ENCODE data around the gene PRKN. TPM values are rescaled to one million over a fixed set of nuclear protein-coding genes. Genes with fewer than 3 reads are reported as not detected.
"Not testable (repeated sequence)": the region's sequence is repeated elsewhere in the genome, so short reads cannot be mapped to it uniquely, and the experiment has no call there.

Gene PRKN
- total RNA-seq, 1 donor from 2014 or later, result not detected

DNA sequence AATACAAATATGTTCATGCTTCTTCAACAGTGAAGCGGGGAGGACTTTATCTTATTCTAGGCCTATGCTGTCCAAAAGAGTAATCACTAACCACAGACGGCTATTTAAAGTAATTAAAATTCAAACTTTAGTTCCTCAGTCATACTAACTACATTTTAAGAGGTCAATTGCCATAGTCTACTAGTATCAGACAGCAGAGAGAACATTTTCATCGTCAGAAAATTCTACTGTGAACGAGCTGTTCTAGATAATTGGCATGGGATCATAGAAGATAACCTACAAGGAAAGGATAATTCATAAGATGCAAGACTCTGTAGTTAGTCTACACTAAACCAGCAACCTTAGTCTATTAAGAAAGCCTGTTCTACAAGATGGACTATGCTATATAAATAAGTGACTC is 44.4 kb downstream of the PRKN start:
- Mint-ChIP-seq H3K27ac (no peak overlapping the region), H3K4me1 (ENCODE audit: low read depth) (no peaks in the 10 kb centered on the region), H3K36me3 (ENCODE audit: low read depth) (no peaks in the 10 kb centered on the region), H3K9me3 (no peaks in the 10 kb centered on the region), H3K4me3 (no peak overlapping the region), H3K27me3 (ENCODE audit: insufficient read depth) (no peaks in the 10 kb centered on the region)
- DNase-seq (ENCODE audit: low spot score), result no peak
- intact Hi-C loops (cut with micrococcal nuclease), result no loop called here

- Mint-ChIP-seq H3K36me3 (ENCODE audit: low read depth) (no peaks in the 10 kb centered on the region), H3K9me3 (no peaks in the 10 kb centered on the region), H3K4me1 (ENCODE audit: low read depth) (no peaks in the 10 kb centered on the region), H3K27me3 (ENCODE audit: insufficient read depth) (no peaks in the 10 kb centered on the region), H3K4me3 (no peak overlapping the region), H3K27ac (no peak overlapping the region)
- intact Hi-C loops (cut with micrococcal nuclease), result no loop called here
- DNase-seq (ENCODE audit: low spot score), result no peak
Observed at GRCh38 chr6:162681447-162681846, 46.1 kb downstream of the PRKN start.

GRCh38 chr6:162680871-162681270 is 46.7 kb downstream of the PRKN start:
- H3K4me3 Mint-ChIP-seq, result no peak overlapping the region
- H3K27me3 Mint-ChIP-seq (ENCODE audit: insufficient read depth), result no peaks in the 10 kb centered on the region
- intact Hi-C loops (cut with micrococcal nuclease), result no loop called here

GRCh38 chr6:162680367-162680766 is 47.2 kb downstream of the PRKN start:
- Mint-ChIP-seq H3K4me1 (ENCODE audit: low read depth) (no peaks in the 10 kb centered on the region), H3K27ac (no peak overlapping the region), H3K4me3 (no peak overlapping the region), H3K36me3 (ENCODE audit: low read depth) (no peaks in the 10 kb centered on the region), H3K9me3 (no peaks in the 10 kb centered on the region), H3K27me3 (ENCODE audit: insufficient read depth) (no peaks in the 10 kb centered on the region)
- intact Hi-C loops (cut with micrococcal nuclease), result no loop called here
- no peak for DNase-seq (ENCODE audit: low spot score)

More at GRCh38 chr6:162680871-162681270, 46.7 kb downstream of the PRKN start:
- Mint-ChIP-seq H3K9me3 (no peaks in the 10 kb centered on the region), H3K27ac (no peak overlapping the region), H3K4me1 (ENCODE audit: low read depth) (no peaks in the 10 kb centered on the region), H3K36me3 (ENCODE audit: low read depth) (no peaks in the 10 kb centered on the region)
- no peak for DNase-seq (ENCODE audit: low spot score)

DNA sequence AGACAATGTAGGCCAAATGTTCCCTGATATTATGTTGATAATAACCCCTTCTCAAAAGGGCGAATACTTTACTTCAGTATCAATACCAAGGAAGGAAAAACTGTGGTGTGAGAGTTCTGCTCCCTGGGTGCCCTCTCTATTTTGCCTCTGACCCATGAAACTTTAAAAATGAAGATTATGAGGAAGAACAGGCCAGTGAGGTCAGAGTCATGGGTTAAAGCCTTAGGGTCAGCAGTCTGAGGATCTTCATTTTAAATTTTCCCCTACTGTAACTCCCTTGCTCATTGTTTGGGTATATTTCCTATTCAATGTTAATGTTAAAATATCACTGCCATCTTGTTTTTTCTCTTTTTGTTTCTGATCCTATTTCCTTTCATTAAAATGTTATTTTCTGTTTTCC is 47.9 kb downstream of the PRKN start:
- Mint-ChIP-seq H3K9me3 (no peaks in the 10 kb centered on the region), H3K4me3 (no peak overlapping the region), H3K27me3 (ENCODE audit: insufficient read depth) (no peaks in the 10 kb centered on the region), H3K36me3 (ENCODE audit: low read depth) (no peaks in the 10 kb centered on the region), H3K4me1 (ENCODE audit: low read depth) (no peaks in the 10 kb centered on the region), H3K27ac (no peak overlapping the region)
- no peak for DNase-seq (ENCODE audit: low spot score)
- intact Hi-C loops (cut with micrococcal nuclease), result no loop called here

DNA sequence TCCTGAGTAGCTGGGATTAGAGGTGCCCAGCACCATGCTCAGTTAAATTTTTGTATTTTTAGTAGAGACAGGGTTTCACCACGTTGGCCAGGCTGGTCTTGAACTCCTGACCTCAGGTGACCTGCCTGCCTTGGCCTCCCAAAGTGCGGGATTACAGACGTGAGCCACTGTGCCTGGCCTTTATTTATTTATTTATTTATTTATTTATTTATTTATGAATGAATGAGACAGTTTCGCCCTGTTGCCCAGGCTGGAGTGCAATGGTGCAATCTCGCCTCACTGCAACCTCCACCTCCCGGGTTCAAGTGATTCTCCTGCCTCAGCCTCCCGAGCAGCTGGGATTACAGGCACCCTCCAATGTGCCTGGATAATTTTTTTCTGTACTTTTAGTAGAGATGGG is 48.7 kb downstream of the PRKN start:
- DNase-seq (ENCODE audit: low spot score); H3K27ac Mint-ChIP-seq; H3K4me1 Mint-ChIP-seq (ENCODE audit: low read depth); H3K36me3 Mint-ChIP-seq (ENCODE audit: low read depth); H3K9me3 Mint-ChIP-seq; intact Hi-C loops (cut with micrococcal nuclease); H3K27me3 Mint-ChIP-seq (ENCODE audit: insufficient read depth); H3K4me3 Mint-ChIP-seq: not testable (repeated sequence)

DNA sequence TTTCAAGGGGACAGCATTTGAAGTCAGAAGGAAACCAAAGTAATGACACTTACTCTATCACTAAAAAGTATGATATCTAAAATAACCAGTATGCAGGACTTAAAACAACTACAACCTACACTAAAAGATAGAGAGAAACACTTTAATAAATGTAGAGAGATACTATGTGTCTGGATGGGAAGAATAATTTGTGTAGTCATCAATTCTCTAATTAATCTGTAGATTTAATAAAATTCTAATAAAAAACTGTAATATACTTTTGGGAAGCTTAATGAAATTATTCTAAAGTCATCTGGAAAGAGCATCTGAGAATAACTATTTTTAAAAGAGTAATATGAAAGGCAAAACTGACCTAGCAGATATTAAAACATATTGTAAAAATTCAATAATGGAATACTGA is 52.1 kb downstream of the PRKN start:
- no peaks in the 10 kb centered on the region for H3K9me3 Mint-ChIP-seq
- H3K4me1 Mint-ChIP-seq (ENCODE audit: low read depth), result no peaks in the 10 kb centered on the region
- H3K36me3 Mint-ChIP-seq (ENCODE audit: low read depth), result no peaks in the 10 kb centered on the region
- intact Hi-C loops (cut with micrococcal nuclease), result no loop called here
- no peaks in the 10 kb centered on the region for H3K27me3 Mint-ChIP-seq (ENCODE audit: insufficient read depth)
- no peak for DNase-seq (ENCODE audit: low spot score)
- H3K27ac Mint-ChIP-seq, result no peak overlapping the region
- no peak overlapping the region for H3K4me3 Mint-ChIP-seq

DNA sequence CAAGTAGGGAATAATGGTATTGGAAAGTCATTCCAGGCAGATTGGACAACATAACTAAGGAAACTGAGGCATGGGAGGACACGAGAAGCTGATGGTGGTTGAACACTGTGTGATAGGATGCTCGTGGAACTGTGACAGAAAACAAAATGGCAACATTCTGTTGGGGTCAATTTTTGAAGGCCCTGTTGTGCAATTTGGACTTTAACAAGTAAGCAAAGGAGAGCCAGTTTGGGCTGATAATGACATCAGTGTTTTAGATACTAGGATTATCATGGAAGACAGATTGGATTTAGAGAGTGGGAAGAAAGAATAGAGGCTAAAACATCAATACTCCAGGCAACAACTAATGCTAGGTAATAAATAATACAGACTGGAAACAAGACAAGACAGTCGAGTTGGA is 53.1 kb downstream of the PRKN start:
- intact Hi-C loops (cut with micrococcal nuclease), result no loop called here
- Mint-ChIP-seq H3K27me3 (ENCODE audit: insufficient read depth) (no peaks in the 10 kb centered on the region), H3K9me3 (no peaks in the 10 kb centered on the region), H3K27ac (no peak overlapping the region), H3K36me3 (ENCODE audit: low read depth) (no peaks in the 10 kb centered on the region), H3K4me1 (ENCODE audit: low read depth) (no peaks in the 10 kb centered on the region), H3K4me3 (no peak overlapping the region)
- no peak for DNase-seq (ENCODE audit: low spot score)

DNA sequence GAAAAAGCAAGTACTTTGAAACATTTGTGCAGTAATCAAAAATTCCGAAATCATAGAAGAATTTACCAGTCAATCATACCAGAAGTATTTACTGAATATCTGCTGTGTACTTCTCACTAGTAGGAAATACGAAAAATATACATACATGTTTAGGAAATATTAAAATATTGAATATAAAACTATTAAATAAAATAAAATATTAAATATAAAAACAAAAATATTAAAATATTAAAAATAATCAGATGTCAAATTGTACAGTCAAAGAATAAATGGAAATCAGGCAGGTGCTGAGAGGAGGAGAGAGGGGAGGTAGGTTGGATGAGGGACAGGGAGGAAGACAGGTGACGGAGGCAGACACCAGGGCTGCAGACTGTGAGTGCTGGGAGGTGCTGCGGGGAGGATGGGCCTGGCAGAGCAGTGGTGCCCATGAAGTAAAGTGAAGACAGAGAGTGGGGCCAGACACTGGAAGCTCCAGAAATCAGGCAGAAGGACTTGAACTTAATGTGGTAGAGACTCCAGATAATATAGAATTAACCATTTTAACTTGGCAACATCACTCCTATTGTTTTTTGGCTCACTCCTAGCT is 55.9 kb downstream of the PRKN start:
- no peaks in the 10 kb centered on the region for H3K27me3 Mint-ChIP-seq (ENCODE audit: insufficient read depth)
- H3K4me1 Mint-ChIP-seq (ENCODE audit: low read depth), result no peaks in the 10 kb centered on the region
- H3K36me3 Mint-ChIP-seq (ENCODE audit: low read depth), result no peaks in the 10 kb centered on the region
- H3K9me3 Mint-ChIP-seq, result no peaks in the 10 kb centered on the region
- H3K27ac Mint-ChIP-seq, result no peak overlapping the region
- DNase-seq (ENCODE audit: low spot score), result no peak
- H3K4me3 Mint-ChIP-seq, result no peak overlapping the region
- intact Hi-C loops (cut with micrococcal nuclease), result no loop called here

DNA sequence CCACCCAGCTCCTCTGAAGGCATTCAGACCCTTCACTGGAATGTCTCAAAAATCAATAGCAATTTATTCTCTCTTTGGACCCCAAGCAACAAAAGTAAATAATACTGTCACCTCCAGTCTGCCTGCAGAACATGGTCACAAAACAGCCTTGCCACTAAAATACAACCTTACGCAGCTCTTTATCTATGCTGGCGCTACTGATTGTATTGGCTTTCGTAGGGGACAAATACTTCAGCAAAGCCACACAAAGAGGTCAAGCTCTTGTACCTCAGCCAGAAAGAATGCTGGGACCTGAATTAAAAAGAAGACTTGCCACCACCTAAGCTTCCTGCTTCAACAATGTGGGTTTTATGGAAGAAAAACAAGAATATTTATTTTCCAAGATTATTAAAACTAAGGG is 57.2 kb downstream of the PRKN start:
- H3K27me3 Mint-ChIP-seq (ENCODE audit: insufficient read depth), result no peaks in the 10 kb centered on the region
- H3K36me3 Mint-ChIP-seq (ENCODE audit: low read depth), result no peaks in the 10 kb centered on the region
- intact Hi-C loops (cut with micrococcal nuclease), result no loop called here
- no peaks in the 10 kb centered on the region for H3K4me1 Mint-ChIP-seq (ENCODE audit: low read depth)
- no peak overlapping the region for H3K27ac Mint-ChIP-seq
- H3K9me3 Mint-ChIP-seq, result no peaks in the 10 kb centered on the region
- H3K4me3 Mint-ChIP-seq, result no peak overlapping the region
- DNase-seq (ENCODE audit: low spot score), result no peak

DNA sequence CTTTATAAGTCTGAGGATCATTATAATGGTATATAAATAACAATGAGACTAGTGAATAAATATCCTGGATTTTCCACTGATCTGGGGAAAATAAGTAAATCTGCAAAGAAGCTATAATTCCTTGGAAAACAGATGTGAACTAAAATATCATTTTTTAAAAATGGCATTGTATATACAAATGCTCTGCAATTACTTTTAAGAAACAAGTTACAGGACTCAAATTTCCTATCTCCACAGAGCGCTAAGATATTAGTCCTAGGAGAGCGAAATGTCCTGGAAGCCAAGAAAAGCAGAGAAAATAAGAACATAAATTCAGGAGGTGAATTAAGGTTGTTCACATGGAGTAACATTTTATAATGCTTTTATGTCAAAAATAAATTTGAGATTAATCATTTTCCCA is 61.3 kb downstream of the PRKN start:
- no peaks in the 10 kb centered on the region for H3K9me3 Mint-ChIP-seq
- no peak for DNase-seq (ENCODE audit: low spot score)
- intact Hi-C loops (cut with micrococcal nuclease), result no loop called here
- H3K27ac Mint-ChIP-seq, result no peak overlapping the region
- no peak overlapping the region for H3K4me3 Mint-ChIP-seq
- no peaks in the 10 kb centered on the region for H3K27me3 Mint-ChIP-seq (ENCODE audit: insufficient read depth)
- H3K36me3 Mint-ChIP-seq (ENCODE audit: low read depth), result no peaks in the 10 kb centered on the region
- no peaks in the 10 kb centered on the region for H3K4me1 Mint-ChIP-seq (ENCODE audit: low read depth)

GRCh38 chr6:162653808-162654207 is 73.8 kb downstream of the PRKN start:
- Mint-ChIP-seq H3K27ac (no peak overlapping the region), H3K27me3 (ENCODE audit: insufficient read depth) (no peaks in the 10 kb centered on the region), H3K4me3 (no peak overlapping the region), H3K4me1 (ENCODE audit: low read depth) (no peaks in the 10 kb centered on the region), H3K36me3 (ENCODE audit: low read depth) (no peaks in the 10 kb centered on the region), H3K9me3 (no peaks in the 10 kb centered on the region)
- intact Hi-C loops (cut with micrococcal nuclease), result no loop called here
- DNase-seq (ENCODE audit: low spot score), result no peak

- no peaks in the 10 kb centered on the region for H3K9me3 Mint-ChIP-seq
Observed at GRCh38 chr6:162651505-162651904, 76.1 kb downstream of the PRKN start.

GRCh38 chr6:162649271-162649670 is 78.3 kb downstream of the PRKN start:
- H3K36me3 Mint-ChIP-seq (ENCODE audit: low read depth), result no peaks in the 10 kb centered on the region
- H3K4me1 Mint-ChIP-seq (ENCODE audit: low read depth), result no peaks in the 10 kb centered on the region
- H3K4me3 Mint-ChIP-seq, result no peak overlapping the region
- H3K27me3 Mint-ChIP-seq (ENCODE audit: insufficient read depth), result no peaks in the 10 kb centered on the region
- no peaks in the 10 kb centered on the region for H3K9me3 Mint-ChIP-seq
- no peak overlapping the region for H3K27ac Mint-ChIP-seq
- intact Hi-C loops (cut with micrococcal nuclease), result no loop called here
- no peak for DNase-seq (ENCODE audit: low spot score)

More at GRCh38 chr6:162651505-162651904, 76.1 kb downstream of the PRKN start:
- H3K4me3 Mint-ChIP-seq, result no peak overlapping the region
- DNase-seq (ENCODE audit: low spot score), result no peak
- no peaks in the 10 kb centered on the region for H3K27me3 Mint-ChIP-seq (ENCODE audit: insufficient read depth)
- intact Hi-C loops (cut with micrococcal nuclease), result no loop called here
- H3K27ac Mint-ChIP-seq, result no peak overlapping the region
- no peaks in the 10 kb centered on the region for H3K4me1 Mint-ChIP-seq (ENCODE audit: low read depth)
- no peaks in the 10 kb centered on the region for H3K36me3 Mint-ChIP-seq (ENCODE audit: low read depth)
